Activated CD4-positive, alpha-beta T cell treated with anti-CD3 and anti-CD28 coated beads, Interleukin-10, Interleukin-2, amounts not matched to agents 100 ng/mL and 50 ng/mL, durations not matched to agents 16 hours and 8 hours (primary cell): ENCODE results near the gene NAB1.
"Not testable (repeated sequence)": the region's sequence is repeated elsewhere in the genome, so short reads cannot be mapped to it uniquely, and the experiment has no call there.

ENCODE experiments used
- DNase-seq: peaks from one replicate; pipeline ENCODE4 v3.0.0-alpha.2; 2020

NAB1 gene

GRCh38 chr2:190677255-190677654 is 28.4 kb downstream of the NAB1 start:
- no peak for DNase-seq

- DNase-seq: peak; percentile 93
Measured at GRCh38 chr2:190678444-190679162, 29.7 kb downstream of the NAB1 start.

- DNase-seq: no peak
Measured at GRCh38 chr2:190679391-190679790, 30.5 kb downstream of the NAB1 start.

GRCh38 chr2:190679813-190680591 is 31.1 kb downstream of the NAB1 start:
- peak; percentile 69 for DNase-seq

GRCh38 chr2:190682168-190682567 is 33.3 kb downstream of the NAB1 start:
- DNase-seq: no peak

GRCh38 chr2:190683802-190684201 is 34.9 kb downstream of the NAB1 start:
- DNase-seq: no peak

- DNase-seq: no peak
Measured at GRCh38 chr2:190684931-190685330, 36.0 kb downstream of the NAB1 start.

GRCh38 chr2:190685333-190685732 is 36.5 kb downstream of the NAB1 start:
- no peak for DNase-seq

GRCh38 chr2:190693533-190694232 is 44.8 kb downstream of the NAB1 start:
- peak; percentile 81 for DNase-seq

- DNase-seq: no peak
Measured at GRCh38 chr2:190694479-190694878, 45.6 kb downstream of the NAB1 start.

GRCh38 chr2:190695739-190696138 is 46.9 kb downstream of the NAB1 start:
- DNase-seq: peak; percentile 87

- no peak for DNase-seq
Measured at GRCh38 chr2:190696792-190697398, 48.0 kb downstream of the NAB1 start.

- DNase-seq: no peak
Measured at GRCh38 chr2:190697421-190697820, 48.5 kb downstream of the NAB1 start.

GRCh38 chr2:190698895-190699294 is 50.0 kb downstream of the NAB1 start:
- no peak for DNase-seq

- no peak for DNase-seq
Measured at GRCh38 chr2:190701586-190701985, 52.7 kb downstream of the NAB1 start.

- no peak for DNase-seq
Measured at GRCh38 chr2:190705280-190705679, 56.4 kb downstream of the NAB1 start.

- DNase-seq: peak; percentile 53
Measured at GRCh38 chr2:190707726-190708125, 58.8 kb downstream of the NAB1 start.

- not testable (repeated sequence) for DNase-seq
Measured at GRCh38 chr2:190708650-190709049, 59.8 kb downstream of the NAB1 start.

GRCh38 chr2:190711069-190711468 is 62.2 kb downstream of the NAB1 start:
- no peak for DNase-seq

GRCh38 chr2:190713471-190713870 is 64.6 kb downstream of the NAB1 start:
- no peak for DNase-seq

- no peak for DNase-seq
Measured at GRCh38 chr2:190714958-190715357, 66.1 kb downstream of the NAB1 start.

GRCh38 chr2:190716176-190716807 is 67.4 kb downstream of the NAB1 start:
- DNase-seq: no peak

GRCh38 chr2:190717306-190717705 is 68.4 kb downstream of the NAB1 start:
- DNase-seq: no peak
